NOMO-1 treated with dmso at 0.1 percent for 144 hours (cell line): ENCODE measurements around the gene DST.

ENCODE experiments used
- DNase-seq: peaks from one replicate; lab custom pipeline; 2025; ENCODE audit not compliant: unreplicated experiment; lab: John Stamatoyannopoulos, UW

DST gene

DNA sequence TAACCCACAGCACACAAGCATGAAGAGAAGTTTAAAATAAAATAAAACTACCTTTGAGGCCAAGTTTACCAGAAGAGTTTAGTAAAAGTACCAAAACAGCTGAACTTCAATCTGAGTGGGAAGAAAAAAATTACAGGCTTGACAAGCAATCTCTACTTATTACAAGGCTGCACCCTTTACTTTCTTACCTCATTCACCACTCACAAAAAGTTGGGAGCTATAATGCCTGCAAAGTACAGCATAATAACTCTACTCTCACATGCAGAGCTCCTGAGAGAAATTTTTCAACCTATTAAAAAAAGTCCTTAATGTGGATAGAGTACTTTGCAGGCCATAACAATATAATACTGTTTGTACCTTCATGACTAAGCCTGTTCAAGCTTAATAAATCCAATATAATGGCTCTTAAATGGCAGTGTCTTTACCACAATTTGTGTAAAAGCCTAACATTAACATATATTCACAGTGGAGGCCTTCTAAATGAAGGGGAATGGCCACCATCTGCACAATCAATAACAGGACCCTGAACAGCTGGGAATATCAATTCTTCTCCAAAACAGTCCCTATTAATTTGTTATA is 103.1 kb downstream of the DST start:
- no peak for DNase-seq

DNA sequence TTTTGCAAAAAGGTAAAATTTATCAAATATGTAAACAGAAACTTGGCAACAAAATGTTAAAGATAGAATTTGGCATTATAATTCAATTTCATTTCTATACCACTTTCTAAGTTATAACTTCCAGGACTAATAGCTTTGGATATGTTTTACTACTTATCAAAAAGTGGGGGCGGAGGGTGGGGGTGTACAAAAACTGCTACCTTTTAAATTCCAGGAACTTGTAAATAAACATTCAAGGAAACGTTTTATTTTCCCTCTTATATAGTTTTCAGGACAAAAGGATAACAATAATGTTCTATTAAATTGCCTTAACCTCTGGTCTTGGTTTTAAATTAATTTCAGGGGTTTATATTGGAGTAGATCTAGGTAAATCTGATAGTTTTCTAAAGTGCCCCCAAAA is 103.8 kb downstream of the DST start:
- no peak for DNase-seq

DNA sequence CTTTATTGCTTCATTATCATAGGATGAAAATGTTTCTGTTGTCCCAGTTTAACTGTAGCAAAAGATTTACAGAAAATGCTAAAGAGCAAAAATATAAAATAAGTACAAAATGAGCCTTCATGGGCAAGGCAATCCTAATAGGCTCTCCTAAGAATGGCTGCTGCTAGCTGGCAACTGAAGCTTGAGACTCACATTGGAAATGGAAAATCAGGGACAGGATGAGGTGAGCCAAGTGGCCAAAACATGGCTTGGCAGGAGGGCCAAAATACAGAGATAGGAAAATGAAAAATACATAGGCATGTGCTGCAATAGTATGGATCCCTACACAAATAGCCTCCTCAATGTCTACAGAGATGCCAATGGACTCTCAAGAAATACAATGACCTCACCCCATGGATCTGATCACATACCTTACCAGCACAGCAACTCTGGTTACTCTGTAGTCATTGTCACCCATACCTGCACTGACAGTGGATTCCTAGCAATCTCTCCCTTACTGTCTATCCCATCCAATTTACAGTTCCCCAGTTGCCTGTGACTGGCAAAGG is 105.4 kb downstream of the DST start:
- DNase-seq = no peak

- no peak for DNase-seq
These were observed 106.2 kb downstream of the DST start for GRCh38 chr6:56536536-56536935.

GRCh38 chr6:56535626-56536025 is 107.1 kb downstream of the DST start:
- no peak for DNase-seq

GRCh38 chr6:56534680-56535419 is 107.8 kb downstream of the DST start:
- DNase-seq = no peak

DNA sequence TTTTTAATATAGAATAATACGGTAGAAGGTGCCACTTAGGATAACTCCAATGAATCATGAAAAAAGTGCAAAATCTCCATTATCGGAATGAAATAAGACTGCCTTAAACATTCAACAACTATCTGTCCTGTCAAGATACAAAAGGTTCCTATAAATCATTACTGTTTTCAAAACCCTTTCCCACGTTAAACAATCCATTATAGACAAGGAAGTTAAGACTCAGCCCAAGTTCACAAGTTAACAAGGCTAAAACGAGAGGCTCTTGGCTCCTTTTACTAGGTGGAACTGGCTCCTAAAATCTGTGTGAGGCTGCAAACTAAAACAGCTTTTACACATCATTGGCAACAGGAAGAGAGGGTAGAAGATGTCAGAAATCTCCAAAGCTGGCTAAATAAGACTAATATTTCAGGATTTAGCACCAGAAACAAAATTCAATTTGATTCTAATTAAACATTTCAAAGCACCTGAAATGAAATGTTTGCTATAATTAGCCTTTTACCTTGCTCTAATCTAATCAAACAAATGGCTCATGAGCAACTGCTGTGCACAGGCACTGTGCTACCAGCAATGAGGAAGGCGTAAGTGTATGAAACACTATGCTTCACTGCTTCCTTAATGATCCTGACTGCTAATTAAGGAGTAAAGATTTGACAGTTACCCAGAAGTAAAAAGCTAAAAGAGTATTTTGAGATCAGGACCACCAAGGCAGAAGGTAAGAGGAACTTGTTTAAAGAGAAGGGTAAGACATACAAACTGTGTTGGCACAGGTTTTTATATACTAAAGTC is 109.7 kb downstream of the DST start:
- no peak for DNase-seq

GRCh38 chr6:56531839-56532595 is 110.7 kb downstream of the DST start:
- DNase-seq = no peak

DNA sequence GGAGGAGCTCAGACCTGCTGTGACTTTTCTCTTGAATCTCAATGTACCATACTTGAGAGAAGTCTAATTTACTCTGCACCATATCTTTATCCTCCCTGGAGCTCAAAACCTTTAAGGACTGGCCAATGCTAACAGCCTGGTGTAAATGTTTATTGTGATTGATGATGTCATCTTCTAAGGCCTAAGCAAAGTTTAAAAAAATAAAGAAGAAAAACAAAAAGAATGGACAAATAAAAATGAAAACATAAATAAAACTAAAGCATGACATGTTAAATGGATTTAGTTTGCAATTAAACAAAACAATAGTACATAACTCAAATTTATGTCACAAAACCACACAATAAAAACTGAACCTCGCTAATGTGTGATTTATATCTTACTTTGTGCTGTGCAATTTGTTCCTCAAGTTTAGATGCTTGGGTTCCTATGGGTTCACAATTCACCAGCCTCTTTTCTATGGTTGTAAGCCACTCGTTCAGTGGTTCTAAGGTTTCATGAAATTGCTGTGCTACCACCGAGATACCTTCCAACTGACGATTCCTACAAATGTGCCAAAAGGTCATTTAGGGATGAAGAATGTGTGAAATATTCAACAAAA is 113.0 kb downstream of the DST start:
- DNase-seq = no peak

GRCh38 chr6:56528412-56528841 is 114.3 kb downstream of the DST start:
- DNase-seq = no peak

- DNase-seq = no peak
These were observed 114.8 kb downstream of the DST start for GRCh38 chr6:56527934-56528333.

DNA sequence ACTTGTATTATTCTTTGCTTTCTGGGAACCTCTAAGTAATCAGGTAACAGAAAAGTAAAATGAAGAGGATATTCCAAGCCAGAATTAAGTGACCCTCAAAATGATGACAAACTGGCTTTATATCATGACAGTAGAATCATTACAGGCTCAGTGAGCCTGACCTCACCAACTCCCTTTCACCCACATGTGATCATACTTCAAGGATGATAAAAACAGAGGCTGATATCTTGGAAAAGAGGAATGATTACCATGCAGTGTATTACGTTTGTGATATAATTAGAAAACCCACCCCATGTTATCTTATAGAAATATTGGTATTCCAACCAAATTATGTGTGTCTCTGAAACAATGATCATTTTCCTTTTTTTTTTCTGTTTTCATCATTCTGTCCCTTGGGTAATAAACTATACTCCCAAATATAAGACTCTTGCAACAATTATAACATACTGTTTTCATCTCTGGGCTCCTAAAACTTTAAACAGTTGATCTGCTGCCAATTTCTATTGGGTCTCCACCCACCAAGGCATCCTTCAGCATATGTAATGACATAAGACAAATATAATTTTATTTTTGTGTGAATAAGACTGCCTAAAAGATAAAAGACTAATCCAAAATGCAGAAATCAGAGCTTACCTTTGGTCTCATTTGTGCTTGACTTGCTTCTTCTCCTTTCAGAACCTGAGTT is 115.7 kb downstream of the DST start:
- DNase-seq = no peak

DNA sequence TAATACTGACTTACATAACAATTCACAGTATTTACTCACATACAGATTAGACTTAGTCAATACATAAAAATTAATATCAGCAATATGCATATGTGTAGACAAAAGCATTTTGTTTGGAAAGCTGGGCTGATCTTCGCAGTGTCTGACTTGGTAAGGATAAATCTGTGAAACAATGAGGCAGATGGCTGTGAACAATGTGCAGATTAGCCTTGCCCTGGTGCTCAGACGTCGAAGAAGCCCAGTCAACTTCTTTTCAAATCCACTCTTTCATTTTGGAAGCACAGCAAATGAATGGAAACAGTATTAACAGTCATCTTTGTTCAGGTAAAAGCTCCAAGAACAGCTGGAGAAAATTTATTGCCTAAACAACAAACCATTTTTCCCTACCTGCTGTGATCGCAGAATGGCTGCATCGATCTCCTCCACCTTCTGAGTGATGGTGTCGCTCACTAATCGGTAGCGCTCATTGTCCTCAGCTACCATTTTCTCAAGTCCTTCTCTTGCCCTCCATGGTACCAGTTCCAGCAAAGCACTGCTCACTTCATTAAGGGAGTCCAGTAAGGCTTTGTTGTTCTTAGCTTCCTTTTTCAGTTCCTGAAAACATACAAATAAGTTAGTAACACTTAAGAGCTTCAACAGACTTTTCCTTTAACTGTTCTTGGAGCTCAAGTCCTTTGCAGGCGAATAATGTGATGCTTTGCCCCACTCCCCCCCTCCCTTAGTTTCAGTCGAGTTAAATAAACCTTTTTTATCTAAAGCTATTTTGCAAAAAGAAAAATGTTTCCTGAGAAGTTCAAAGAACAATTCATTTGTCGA is 116.5 kb downstream of the DST start:
- DNase-seq = no peak

DNA sequence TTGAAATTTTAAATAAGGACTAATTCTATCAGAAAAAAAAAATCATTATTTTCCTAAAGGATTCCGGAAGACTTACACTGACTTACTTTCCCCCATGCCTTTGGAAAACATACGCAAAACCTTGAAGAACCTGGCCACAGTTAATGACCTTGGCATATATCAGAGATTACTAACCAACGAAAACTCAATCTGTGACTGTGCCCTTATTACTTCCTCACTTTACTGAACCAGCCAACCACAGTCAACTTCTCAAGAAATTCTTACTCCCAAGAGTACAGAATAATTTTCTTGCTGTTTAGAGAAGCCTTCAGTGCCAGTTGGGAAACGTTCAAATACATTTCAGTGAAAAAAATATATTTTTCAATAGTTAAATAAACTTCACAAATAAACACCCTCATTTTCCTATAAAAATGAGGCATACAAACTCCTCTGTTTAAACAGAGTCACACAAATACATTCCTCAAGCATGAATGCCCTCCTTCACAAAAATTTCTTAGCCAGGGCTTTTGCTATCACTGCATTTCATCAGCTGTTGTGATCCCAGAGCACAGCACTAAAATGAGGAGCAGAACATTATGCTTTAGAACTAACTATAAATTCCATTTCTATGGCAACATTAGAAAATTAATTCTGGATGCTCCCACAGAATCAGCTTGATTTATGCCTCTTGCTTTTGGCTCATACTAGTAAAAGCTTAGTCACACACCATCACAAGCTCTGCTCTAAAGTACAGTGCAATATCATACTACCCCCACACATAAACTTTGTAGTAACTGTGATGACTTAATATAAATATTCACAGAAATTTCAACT is 117.6 kb downstream of the DST start:
- no peak for DNase-seq

- no peak for DNase-seq
These were observed 120.0 kb downstream of the DST start for GRCh38 chr6:56522495-56523270.

DNA sequence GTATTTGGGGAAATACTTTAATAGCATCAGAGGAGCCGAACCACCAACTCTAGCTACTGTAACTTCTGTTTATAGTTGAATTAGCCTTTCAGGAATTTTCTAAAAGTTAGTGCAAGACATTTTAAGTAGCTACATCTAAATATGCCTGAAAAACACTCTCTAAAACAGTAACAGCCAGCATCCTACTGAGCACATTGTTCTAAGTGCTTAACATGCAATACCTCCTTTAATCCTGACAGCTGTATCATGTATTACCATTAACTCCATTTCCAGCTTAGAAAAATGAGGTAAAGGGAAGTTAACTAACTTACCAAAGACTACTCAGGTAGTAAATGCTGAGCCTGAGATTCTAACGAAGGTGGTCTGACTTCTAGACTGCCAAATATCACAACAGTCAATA is 120.7 kb downstream of the DST start:
- no peak for DNase-seq

- DNase-seq = no peak
These were observed 121.2 kb downstream of the DST start for GRCh38 chr6:56521454-56521853.

DNA sequence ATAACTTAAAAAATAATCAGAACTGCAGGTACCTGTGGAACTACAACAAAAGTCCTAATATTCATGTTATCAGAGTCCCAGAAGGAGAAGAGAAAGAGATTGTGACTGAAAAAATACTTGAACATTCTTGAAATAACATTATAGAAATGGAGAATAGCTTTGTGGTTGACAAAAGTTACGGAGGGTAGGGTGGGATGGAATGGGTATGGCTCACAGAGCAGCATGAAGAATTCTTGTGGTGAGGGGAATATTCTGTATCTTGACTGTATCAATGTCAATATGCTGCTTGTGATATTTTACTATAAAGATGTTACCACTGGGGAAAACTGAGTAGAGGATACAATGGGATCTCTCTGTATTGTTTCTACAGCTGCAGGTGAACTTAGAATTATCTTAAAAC is 122.5 kb downstream of the DST start:
- no peak for DNase-seq
